Measurements from ENCODE around the gene LYVE1.

- TF ChIP-seq, protein P1, sequence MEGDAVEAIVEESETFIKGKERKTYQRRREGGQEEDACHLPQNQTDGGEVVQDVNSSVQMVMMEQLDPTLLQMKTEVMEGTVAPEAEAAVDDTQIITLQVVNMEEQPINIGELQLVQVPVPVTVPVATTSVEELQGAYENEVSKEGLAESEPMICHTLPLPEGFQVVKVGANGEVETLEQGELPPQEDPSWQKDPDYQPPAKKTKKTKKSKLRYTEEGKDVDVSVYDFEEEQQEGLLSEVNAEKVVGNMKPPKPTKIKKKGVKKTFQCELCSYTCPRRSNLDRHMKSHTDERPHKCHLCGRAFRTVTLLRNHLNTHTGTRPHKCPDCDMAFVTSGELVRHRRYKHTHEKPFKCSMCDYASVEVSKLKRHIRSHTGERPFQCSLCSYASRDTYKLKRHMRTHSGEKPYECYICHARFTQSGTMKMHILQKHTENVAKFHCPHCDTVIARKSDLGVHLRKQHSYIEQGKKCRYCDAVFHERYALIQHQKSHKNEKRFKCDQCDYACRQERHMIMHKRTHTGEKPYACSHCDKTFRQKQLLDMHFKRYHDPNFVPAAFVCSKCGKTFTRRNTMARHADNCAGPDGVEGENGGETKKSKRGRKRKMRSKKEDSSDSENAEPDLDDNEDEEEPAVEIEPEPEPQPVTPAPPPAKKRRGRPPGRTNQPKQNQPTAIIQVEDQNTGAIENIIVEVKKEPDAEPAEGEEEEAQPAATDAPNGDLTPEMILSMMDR (IDR thresholded peaks at IDR 0.05 in 4 of 5, conservative IDR thresholded peaks at IDR 0.05 in 1 of 5) = no peak
- no peak for TF ChIP-seq POLR2A (IDR thresholded peaks at IDR 0.05)
These were observed 45.5 kb downstream of the LYVE1 start for GRCh38 chr11:10522921-10523320.
